SK-N-SH (cell line): ENCODE results near the gene TNFAIP3. TPM values are rescaled to one million over a fixed set of nuclear protein-coding genes. Genes with fewer than 3 reads are reported as not detected.
"Not testable (repeated sequence)": the region's sequence is repeated elsewhere in the genome, so short reads cannot be mapped to it uniquely, and the experiment has no call there.

ENCODE experiments used
- CTCF ChIA-PET: fragments of 300-600, 350-600 bp; formaldehyde crosslinking; extraction: SDS; loops from one replicate; lab custom pipeline; 2021; lab: Yijun Ruan, JAX
- POLR2A ChIA-PET: fragments of 350-600 bp; sonication (Branson Sonifier 250); formaldehyde crosslinking; extraction: SDS; loops from one replicate; lab custom pipeline; 2020; ENCODE audit warnings: antibody characterized with exemption, inconsistent platforms; lab: Yijun Ruan, JAX
- DNase-seq: peaks from one replicate; pipeline ENCODE4 v3.0.0; 2012
- H2AFZ ChIP-seq: fragments of 200-600 bp; sonication (generic); 2 replicates; pipeline ENCODE4 v1.8.1; 2016; ENCODE audit warnings: antibody characterized with exemption, mild to moderate bottlenecking, low read depth
- H3F3A ChIP-seq: fragments of 200-600 bp; sonication (generic); replicated peaks from 2 replicates; pipeline ENCODE3; 2016; ENCODE audit warnings: antibody characterized with exemption, mild to moderate bottlenecking; ENCODE audit not compliant: insufficient read depth
- H3K27ac ChIP-seq, 2 experiments: fragments of 200-500 bp in 1 of 2; fragments of 200-600 bp in 1 of 2; sonication (Bioruptor generic) in 1 of 2; sonication (generic), shearing (Covaris generic) in 1 of 2; 2 replicates each; pipeline versions ENCODE4 v1.5.1 to v1.6.1; 2014 to 2016; ENCODE audit warnings: low read depth in 2 of 2, inconsistent platforms in 1 of 2, low read length in 1 of 2, mild to moderate bottlenecking in 1 of 2, mixed read lengths in 1 of 2
- H3K27me3 ChIP-seq: fragments of 200-600 bp; sonication (generic), shearing (Covaris generic); 2 replicates; pipeline ENCODE4 v1.6.1; 2016; ENCODE audit warnings: mixed run types; ENCODE audit not compliant: insufficient read depth
- H3K36me3 ChIP-seq, 2 experiments: fragments of 200-500 bp in 1 of 2; fragments of 200-600 bp in 1 of 2; sonication (Bioruptor generic) in 1 of 2; sonication (generic) in 1 of 2; replicated peaks in 1 of 2; 2 replicates each; pipeline versions ENCODE3 to v1.5.1; 2014 to 2016; ENCODE audit warnings: low read length in 1 of 2, mild to moderate bottlenecking in 1 of 2; ENCODE audit not compliant: insufficient read depth in 2 of 2, control insufficient read depth in 1 of 2
- H3K4me1 ChIP-seq, 2 experiments: fragments of 200-500 bp in 1 of 2; fragments of 200-600 bp in 1 of 2; sonication (Bioruptor generic) in 1 of 2; sonication (generic), shearing (Covaris generic) in 1 of 2; 2 replicates each; pipeline versions ENCODE4 v1.5.1 to v1.6.1; 2014 to 2016; ENCODE audit warnings: low read depth in 1 of 2, low read length in 1 of 2, mixed run types in 1 of 2; ENCODE audit not compliant: insufficient read depth in 2 of 2, control insufficient read depth in 1 of 2
- H3K4me2 ChIP-seq: fragments of 200-600 bp; sonication (generic), shearing (Covaris generic); 2 replicates; pipeline ENCODE4 v1.6.1; 2017; ENCODE audit warnings: mixed run types
- H3K4me3 ChIP-seq, 2 experiments: fragments of 200-500 bp in 1 of 2; fragments of 200-600 bp in 1 of 2; sonication (Bioruptor generic) in 1 of 2; sonication (generic), shearing (Covaris generic) in 1 of 2; 2 replicates each; pipeline versions ENCODE4 v1.5.1 to v1.8.1; 2014 to 2016; ENCODE audit warnings: low read depth in 2 of 2, inconsistent platforms in 1 of 2, low read length in 1 of 2, mild to moderate bottlenecking in 1 of 2, mixed read lengths in 1 of 2, moderate library complexity in 1 of 2
- H3K79me2 ChIP-seq: fragments of 200-600 bp; sonication (generic); 2 replicates; pipeline ENCODE4 v1.8.1; 2017; ENCODE audit warnings: mild to moderate bottlenecking; ENCODE audit not compliant: insufficient read depth
- H3K9ac ChIP-seq: fragments of 200-600 bp; sonication (generic); 2 replicates; pipeline ENCODE4 v1.6.1; 2017; ENCODE audit warnings: mixed run types
- H3K9me2 ChIP-seq: fragments of 200-600 bp; sonication (generic); 2 replicates; pipeline ENCODE4 v1.6.1; 2017; ENCODE audit warnings: mixed run types
- H3K9me3 ChIP-seq: fragments of 200-600 bp; sonication (generic); 2 replicates; pipeline ENCODE4 v1.6.1; 2017; ENCODE audit warnings: mixed run types, mild to moderate bottlenecking, moderate library complexity
- H4K20me1 ChIP-seq: fragments of 200-600 bp; sonication (generic); 2 replicates; pipeline ENCODE4 v1.6.1; 2017; ENCODE audit warnings: mild to moderate bottlenecking, mixed run types; ENCODE audit not compliant: insufficient read depth
- EZH2phosphoT487 ChIP-seq: fragments of 200-600 bp; sonication (generic); IDR thresholded peaks from 2 replicates; pipeline ENCODE4 v1.6.1; 2017; ENCODE audit warnings: low read depth, mixed run types, mild to moderate bottlenecking, antibody characterized with exemption, moderate library complexity, borderline replicate concordance
- FOSL2 ChIP-seq: IDR thresholded peaks from 2 replicates; pipeline ENCODE4 v1.4.0; 2012; ENCODE audit warnings: low read depth, mild to moderate bottlenecking, moderate library complexity, borderline replicate concordance
- FOXJ3 ChIP-seq: sonication (generic); formaldehyde crosslinking; IDR thresholded peaks from 2 replicates; pipeline ENCODE4 v1.5.1; 2020; ENCODE audit warnings: mild to moderate bottlenecking, missing genetic modification reagents
- FOXM1 ChIP-seq: IDR thresholded peaks from 2 replicates; pipeline ENCODE4 v1.4.0; 2012; ENCODE audit warnings: low read depth, mild to moderate bottlenecking
- GABPA ChIP-seq: IDR thresholded peaks from 2 replicates; pipeline ENCODE4 v1.4.0; 2012; ENCODE audit warnings: low read depth, mild to moderate bottlenecking
- GATA2 ChIP-seq: sonication (generic); formaldehyde crosslinking; IDR thresholded peaks from 2 replicates; pipeline ENCODE4 v1.5.0; 2020; ENCODE audit warnings: mild to moderate bottlenecking, missing genetic modification reagents
- IRF3 ChIP-seq: fragments of 150-350 bp; IDR thresholded peaks from 2 replicates; pipeline ENCODE4 v1.6.1; 2016; ENCODE audit warnings: mild to moderate bottlenecking, low read depth, low read length
- JUND ChIP-seq: IDR thresholded peaks from 2 replicates; pipeline ENCODE4 v1.4.0; 2012
- MAX ChIP-seq: IDR thresholded peaks from 2 replicates; pipeline ENCODE4 v1.4.0; 2012; ENCODE audit warnings: low read depth
- MEF2A ChIP-seq: IDR thresholded peaks from 2 replicates; pipeline ENCODE4 v1.4.0; 2012; ENCODE audit warnings: low read depth, borderline replicate concordance
- NRF1 ChIP-seq: IDR thresholded peaks from 2 replicates; pipeline ENCODE4 v1.6.1; 2012; ENCODE audit warnings: low read depth, mild to moderate bottlenecking, low read length
- PBX3 ChIP-seq: IDR thresholded peaks from 2 replicates; pipeline ENCODE4; 2012
- POLR2AphosphoS5 ChIP-seq: IDR thresholded peaks from 2 replicates; pipeline ENCODE4 v1.6.1; 2012; ENCODE audit warnings: low read depth, low read length
- RAD21 ChIP-seq: IDR thresholded peaks from 2 replicates; pipeline ENCODE4 v1.6.1; 2012; ENCODE audit warnings: mild to moderate bottlenecking, low read length
- RXRA ChIP-seq: IDR thresholded peaks from 2 replicates; pipeline ENCODE4 v1.4.0; 2012; ENCODE audit warnings: low read depth, mild to moderate bottlenecking, borderline replicate concordance
- SIN3A ChIP-seq: IDR thresholded peaks from 2 replicates; pipeline ENCODE4 v1.6.1; 2012; ENCODE audit warnings: low read depth, mild to moderate bottlenecking, low read length, moderate library complexity, borderline replicate concordance
- TCF12 ChIP-seq: IDR thresholded peaks from 2 replicates; pipeline ENCODE4 v1.4.0; 2012
- TEAD4 ChIP-seq: IDR thresholded peaks from 2 replicates; pipeline ENCODE4 v1.4.0; 2012; ENCODE audit warnings: mild to moderate bottlenecking, borderline replicate concordance; ENCODE audit not compliant: insufficient read depth
- YY1 ChIP-seq: IDR thresholded peaks from 2 replicates; pipeline ENCODE4 v1.4.0; 2012; ENCODE audit warnings: low read depth, mild to moderate bottlenecking
- ZBTB33 ChIP-seq: IDR thresholded peaks from 2 replicates; pipeline ENCODE4 v1.4.0; 2012; ENCODE audit warnings: low read depth, borderline replicate concordance
- WGBS: methylation state at CpG from one replicate; pipeline ENCODE4 v1.1.6; 2017; ENCODE audit warnings: low lambda C conversion rate; 5-methylcytosine and 5-hydroxymethylcytosine counted together
- polyA plus RNA-seq, 3 experiments: library from polyadenylated mRNA; depleted of rRNA; stranded (reverse); fragments of >200 nt; gene quantifications; 2 replicates each; pipeline ENCODE4 v1.2.3, GENCODE V29; 2012

The TNFAIP3 gene
- polyA plus RNA-seq, 1 of the 3 experiments (the other 2 are of a cell fraction), result 1.0 TPM

GRCh38 chr6:137893726-137894125 is 26.7 kb downstream of the TNFAIP3 start:
- DNase-seq, result no peak
- Histone ChIP-seq H3K27me3 (no peaks in the 10 kb centered on the region; the same call in 1 of the 2 replicates), H3F3A (no peaks in the 10 kb centered on the region), H3K9me2 (no peaks in the 10 kb centered on the region), H3K79me2 (no peaks in the 10 kb centered on the region), H3K9ac (no peak overlapping the region), H4K20me1 (no peaks in the 10 kb centered on the region), H3K9me3 (no peaks in the 10 kb centered on the region), H2AFZ (no peak overlapping the region), H3K4me3 (no peak overlapping the region), H3K4me1 (no peaks in the 10 kb centered on the region), H3K27ac (no peak overlapping the region), H3K4me2 (no peak overlapping the region), H3K36me3 (no peaks in the 10 kb centered on the region)
- TF ChIP-seq EZH2phosphoT487, result no peak
- no peak for TF ChIP-seq ZBTB33
- TF ChIP-seq TCF12, result no peak
- no peak for TF ChIP-seq FOSL2
- no peak for TF ChIP-seq PBX3
- no peak for TF ChIP-seq GATA2 (CRISPR knock-in tag)
- no peak for TF ChIP-seq RAD21
- TF ChIP-seq YY1, result no peak
- TF ChIP-seq SIN3A, result no peak
- no peak for TF ChIP-seq FOXJ3
- no peak for TF ChIP-seq IRF3
- TF ChIP-seq RXRA, result no peak
- no peak for TF ChIP-seq GABPA
- TF ChIP-seq MEF2A, result no peak
- TF ChIP-seq FOXM1, result no peak
- no peak for TF ChIP-seq NRF1
- TF ChIP-seq MAX, result no peak
- TF ChIP-seq JUND, result no peak
- no peak for TF ChIP-seq POLR2AphosphoS5
- no peak for TF ChIP-seq TEAD4
- CTCF ChIA-PET, result interaction anchor here (0.6 kb wide), 1 partner anchor 61 kb away, joined by 3 read pairs; no protein-coding TSS in a partner anchor
- POLR2A ChIA-PET, result no interaction called here
- 22% methylated on average over 2 of the region's 2 CpGs for WGBS

GRCh38 chr6:137894378-137894777 is 27.3 kb downstream of the TNFAIP3 start:
- H3K4me3 ChIP-seq, POLR2A ChIA-PET, H3K9me2 ChIP-seq, H2AFZ ChIP-seq, DNase-seq, CTCF ChIA-PET, H3K79me2 ChIP-seq, H3K4me2 ChIP-seq, H3F3A ChIP-seq, H3K9me3 ChIP-seq, H3K36me3 ChIP-seq, H3K4me1 ChIP-seq, H3K27me3 ChIP-seq, H4K20me1 ChIP-seq, H3K27ac ChIP-seq, H3K9ac ChIP-seq: not testable (repeated sequence)
- WGBS, result 18% methylated on average over 8 of the region's 8 CpGs
